ENCODE results near the gene IL15RA. TPM values are rescaled to one million over a fixed set of nuclear protein-coding genes. Genes with fewer than 3 reads are reported as not detected.

Gene IL15RA
- total RNA-seq, 1 experiment from 2014 or later, result 4.4 TPM

DNA sequence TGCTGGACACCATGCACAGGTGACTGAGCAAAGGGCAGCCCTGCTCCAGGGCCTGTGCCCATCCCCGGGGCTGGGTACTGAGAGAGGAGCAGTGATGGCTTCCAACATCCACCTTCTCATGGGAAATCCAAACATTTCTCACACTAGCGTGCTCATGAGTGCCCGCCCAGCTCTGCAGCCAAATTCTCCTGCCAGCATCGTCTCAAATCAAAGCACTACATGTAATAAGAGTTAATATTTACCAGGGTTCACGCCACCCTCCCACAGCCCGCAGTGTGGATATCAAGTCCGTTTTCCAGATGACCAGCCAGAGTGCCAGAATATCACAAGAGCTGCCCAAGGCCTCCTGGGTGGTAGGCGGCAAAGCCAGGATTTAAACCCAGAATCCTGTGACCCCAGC is 12.1 kb downstream of the IL15RA start:
- Histone ChIP-seq H3K27ac (ENCODE audit: low read length) (no peak overlapping the region), H3K27me3 (ENCODE audit: low read length) (no peaks in the 10 kb centered on the region), H4K20me1 (ENCODE audit: low read length) (no peaks in the 10 kb centered on the region), H3K4me1 (ENCODE audit: insufficient read depth, low read length) (no peaks in the 10 kb centered on the region), H3K9ac (ENCODE audit: low read length) (no peak overlapping the region), H2AFZ (ENCODE audit: low read length) (no peak overlapping the region), H3K9me2 (replicated peaks; ENCODE audit: low read length) (no peaks in the 10 kb centered on the region), H3K9me3 (ENCODE audit: low read length) (no peaks in the 10 kb centered on the region), H3K4me2 (ENCODE audit: low read length) (no peak overlapping the region), H3F3A (ENCODE audit: low read length, unreplicated experiment) (no peaks in the 10 kb centered on the region), H3K79me2 (ENCODE audit: low read length) (no peaks in the 10 kb centered on the region), H3K4me3 (ENCODE audit: low read length) (no peak overlapping the region), H3K36me3 (ENCODE audit: low read depth, low read length) (no peaks in the 10 kb centered on the region)
- ATAC-seq, result no peak
- intact Hi-C loops (cut with micrococcal nuclease), result no loop called here
- no TSS peak for BruUV-seq (replicated peaks)
- no peak for DNase-seq
- CTCF ChIA-PET, result no interaction called here
- POLR2A ChIA-PET (ENCODE audit: unreplicated experiment), result no interaction called here
- TF ChIP-seq, protein P1, sequence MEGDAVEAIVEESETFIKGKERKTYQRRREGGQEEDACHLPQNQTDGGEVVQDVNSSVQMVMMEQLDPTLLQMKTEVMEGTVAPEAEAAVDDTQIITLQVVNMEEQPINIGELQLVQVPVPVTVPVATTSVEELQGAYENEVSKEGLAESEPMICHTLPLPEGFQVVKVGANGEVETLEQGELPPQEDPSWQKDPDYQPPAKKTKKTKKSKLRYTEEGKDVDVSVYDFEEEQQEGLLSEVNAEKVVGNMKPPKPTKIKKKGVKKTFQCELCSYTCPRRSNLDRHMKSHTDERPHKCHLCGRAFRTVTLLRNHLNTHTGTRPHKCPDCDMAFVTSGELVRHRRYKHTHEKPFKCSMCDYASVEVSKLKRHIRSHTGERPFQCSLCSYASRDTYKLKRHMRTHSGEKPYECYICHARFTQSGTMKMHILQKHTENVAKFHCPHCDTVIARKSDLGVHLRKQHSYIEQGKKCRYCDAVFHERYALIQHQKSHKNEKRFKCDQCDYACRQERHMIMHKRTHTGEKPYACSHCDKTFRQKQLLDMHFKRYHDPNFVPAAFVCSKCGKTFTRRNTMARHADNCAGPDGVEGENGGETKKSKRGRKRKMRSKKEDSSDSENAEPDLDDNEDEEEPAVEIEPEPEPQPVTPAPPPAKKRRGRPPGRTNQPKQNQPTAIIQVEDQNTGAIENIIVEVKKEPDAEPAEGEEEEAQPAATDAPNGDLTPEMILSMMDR (conservative IDR thresholded peaks at IDR 0.05; ENCODE audit: low read depth, low read length), result no peak
- TF ChIP-seq EZH2 (IDR thresholded peaks at IDR 0.05; ENCODE audit: low read length, unreplicated experiment) (no peak), EZH2phosphoT487 (IDR thresholded peaks at IDR 0.05; ENCODE audit: borderline replicate concordance, low read length) (no peak)

- CTCF ChIA-PET, result no interaction called here
- Histone ChIP-seq H3K9ac (ENCODE audit: low read length) (no peak overlapping the region), H3K36me3 (ENCODE audit: low read depth, low read length) (no peaks in the 10 kb centered on the region), H3K9me2 (replicated peaks; ENCODE audit: low read length) (no peaks in the 10 kb centered on the region), H3K4me1 (ENCODE audit: insufficient read depth, low read length) (no peaks in the 10 kb centered on the region), H3K4me2 (ENCODE audit: low read length) (no peak overlapping the region), H4K20me1 (ENCODE audit: low read length) (no peaks in the 10 kb centered on the region), H3F3A (ENCODE audit: low read length, unreplicated experiment) (no peaks in the 10 kb centered on the region), H3K9me3 (ENCODE audit: low read length) (no peaks in the 10 kb centered on the region), H3K4me3 (ENCODE audit: low read length) (no peak overlapping the region), H3K27me3 (ENCODE audit: low read length) (no peaks in the 10 kb centered on the region), H2AFZ (ENCODE audit: low read length) (no peak overlapping the region), H3K79me2 (ENCODE audit: low read length) (no peaks in the 10 kb centered on the region), H3K27ac (ENCODE audit: low read length) (no peak overlapping the region)
- no TSS peak for BruUV-seq (replicated peaks)
- POLR2A ChIA-PET (ENCODE audit: unreplicated experiment), result no interaction called here
- intact Hi-C loops (cut with micrococcal nuclease), result no loop called here
- no peak for DNase-seq
- ATAC-seq, result no peak
- TF ChIP-seq, protein P1 (conservative IDR thresholded peaks at IDR 0.05; ENCODE audit: low read depth, low read length), result no peak
- TF ChIP-seq EZH2 (IDR thresholded peaks at IDR 0.05; ENCODE audit: low read length, unreplicated experiment), result no peak
- TF ChIP-seq EZH2phosphoT487 (IDR thresholded peaks at IDR 0.05; ENCODE audit: borderline replicate concordance, low read length), result no peak
Measured at GRCh38 chr10:5964736-5965135, 12.6 kb downstream of the IL15RA start.

- no peaks in the 10 kb centered on the region for H3K36me3 ChIP-seq (ENCODE audit: low read depth, low read length)
- intact Hi-C loops (cut with micrococcal nuclease), result no loop called here
- no peaks in the 10 kb centered on the region for H3F3A ChIP-seq (ENCODE audit: low read length, unreplicated experiment)
- no peaks in the 10 kb centered on the region for H4K20me1 ChIP-seq (ENCODE audit: low read length)
- no TSS peak for BruUV-seq (replicated peaks)
- H3K4me2 ChIP-seq (ENCODE audit: low read length), result no peak overlapping the region
- no peaks in the 10 kb centered on the region for H3K9me2 ChIP-seq (replicated peaks; ENCODE audit: low read length)
- TF ChIP-seq EZH2 (IDR thresholded peaks at IDR 0.05; ENCODE audit: low read length, unreplicated experiment), result no peak
- TF ChIP-seq, protein P1 (conservative IDR thresholded peaks at IDR 0.05; ENCODE audit: low read depth, low read length), result no peak
- ChIA-PET CTCF (no interaction called here), POLR2A (ENCODE audit: unreplicated experiment) (no interaction called here)
- DNase-seq (no peak), ATAC-seq (no peak)
- H3K9me3 ChIP-seq (ENCODE audit: low read length), result no peaks in the 10 kb centered on the region
- H3K27me3 ChIP-seq (ENCODE audit: low read length), result no peaks in the 10 kb centered on the region
- no peaks in the 10 kb centered on the region for H3K79me2 ChIP-seq (ENCODE audit: low read length)
- H3K4me1 ChIP-seq (ENCODE audit: insufficient read depth, low read length), result peaks cover 10% of the 10 kb centered on the region
- no peak overlapping the region for H3K9ac ChIP-seq (ENCODE audit: low read length)
- no peak overlapping the region for H2AFZ ChIP-seq (ENCODE audit: low read length)
- no peak overlapping the region for H3K27ac ChIP-seq (ENCODE audit: low read length)
- H3K4me3 ChIP-seq (ENCODE audit: low read length), result no peak overlapping the region
Measured at GRCh38 chr10:5963591-5963990, 13.8 kb downstream of the IL15RA start.

Data from PC-3 (cell line).